Stimulated activated CD4-positive, alpha-beta T cell treated with anti-CD3 and anti-CD28 coated beads, Interleukin-1b, Interleukin-23, amount 100 ng/mL, for 1 hour (primary cell): Measurements from ENCODE around the gene SALL4.
"Not testable (repeated sequence)": the region's sequence is repeated elsewhere in the genome, so short reads cannot be mapped to it uniquely, and the experiment has no call there.

Source experiments
- DNase-seq, 2 donors: peaks; one replicate each; pipeline ENCODE4 v3.0.0-alpha.2; 2020; ENCODE audit warnings: low read depth in 2 of 2

The SALL4 gene

GRCh38 chr20:51802170-51802751 is at the start of gene SALL4:
SALL4 (minus strand) TSS chr20:51802521; CDS start chr20:51802408, 113 bp downstream.
- no peak for DNase-seq

- DNase-seq = no peak
Observed at GRCh38 chr20:51848346-51848745, 46.0 kb upstream of the SALL4 start.

- no peak for DNase-seq
Observed at GRCh38 chr20:51840865-51841264, 38.5 kb upstream of the SALL4 start.

DNA sequence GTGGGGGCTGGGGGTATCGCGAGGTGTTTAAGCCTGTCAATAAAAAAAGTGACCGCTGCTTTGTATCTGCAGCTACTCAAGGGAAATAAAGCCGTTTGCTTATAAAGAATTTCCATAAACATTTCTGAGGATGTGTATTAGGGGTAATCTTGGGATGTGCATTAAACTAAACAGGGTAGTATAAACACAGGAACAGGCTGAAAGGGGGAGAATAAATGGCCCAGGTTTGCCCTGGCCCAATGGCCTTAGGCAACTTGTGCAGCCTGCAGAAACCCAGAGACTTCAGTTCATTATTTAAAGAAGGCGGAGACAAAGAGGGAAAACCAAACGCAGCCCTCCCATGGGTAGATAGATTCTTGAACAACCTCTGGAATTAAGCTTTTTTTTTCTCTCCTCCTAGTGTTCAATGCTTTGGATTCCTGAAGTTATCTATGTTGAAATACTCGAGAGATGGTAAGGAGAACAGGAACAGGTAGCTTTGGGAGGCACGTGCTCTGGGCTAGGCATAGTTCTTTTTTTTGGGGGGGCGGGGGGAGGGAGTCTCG is 35.6 kb upstream of the SALL4 start:
- DNase-seq = no peak

DNA sequence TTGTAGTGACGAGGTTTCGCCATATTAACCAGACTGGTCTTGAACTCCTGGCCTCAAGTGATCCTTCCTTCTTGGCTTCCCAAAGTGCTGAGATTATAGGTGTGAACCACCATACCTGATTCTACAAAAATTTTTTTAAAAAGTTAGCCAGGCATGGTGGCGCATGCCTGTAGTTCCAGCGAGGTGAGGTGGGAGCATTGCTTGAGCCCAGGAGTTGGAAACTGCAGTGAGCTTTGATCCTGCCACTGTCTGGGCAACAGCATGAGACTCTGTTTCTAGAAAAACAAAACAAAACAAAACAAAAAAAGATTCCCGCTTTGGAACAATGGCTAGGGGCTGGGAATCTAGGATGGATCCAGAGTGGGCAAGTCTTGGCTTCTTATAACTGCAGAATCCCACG is 35.1 kb upstream of the SALL4 start:
- no peak for DNase-seq

- DNase-seq = no peak
Observed at GRCh38 chr20:51833326-51833725, 31.0 kb upstream of the SALL4 start.

DNA sequence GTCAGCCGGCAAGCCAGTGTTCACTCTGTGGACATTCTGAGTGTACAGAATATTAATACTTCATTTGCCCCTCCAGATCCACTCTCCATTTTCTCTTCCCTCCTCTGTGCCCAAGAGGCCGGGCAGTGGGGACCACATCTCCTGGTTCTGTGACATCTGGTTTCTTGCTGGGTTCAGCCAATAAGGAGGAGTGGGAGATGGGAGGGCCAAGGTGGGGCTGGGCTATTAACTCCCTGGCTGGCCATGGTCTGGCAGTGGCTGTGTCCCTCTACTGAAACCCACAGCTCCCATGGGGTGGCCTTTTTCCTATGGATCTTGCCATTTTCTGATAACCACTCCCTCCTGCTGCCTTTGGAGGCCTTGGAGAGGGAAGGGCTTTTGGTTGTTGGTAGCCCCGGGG is 30.0 kb upstream of the SALL4 start:
- DNase-seq = no peak

DNA sequence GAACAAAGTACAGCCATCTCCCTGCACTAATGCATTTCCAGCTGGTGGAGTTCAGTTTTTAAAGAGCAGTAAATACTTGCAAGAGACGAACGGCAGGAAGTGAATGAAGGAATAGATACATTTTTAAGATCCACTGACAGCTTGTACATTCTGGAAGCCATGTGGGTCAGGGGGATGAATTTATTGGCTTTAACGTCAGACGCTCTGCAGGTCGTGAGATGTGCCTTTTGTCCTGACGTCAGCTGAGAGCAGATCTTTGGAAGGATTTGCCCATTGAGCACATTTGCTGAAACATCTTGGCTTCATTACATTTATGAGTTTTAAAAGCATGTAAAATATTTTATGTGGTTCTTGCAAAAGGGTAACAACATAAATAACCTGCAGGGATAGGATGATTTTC is 29.5 kb upstream of the SALL4 start:
- no peak for DNase-seq

DNA sequence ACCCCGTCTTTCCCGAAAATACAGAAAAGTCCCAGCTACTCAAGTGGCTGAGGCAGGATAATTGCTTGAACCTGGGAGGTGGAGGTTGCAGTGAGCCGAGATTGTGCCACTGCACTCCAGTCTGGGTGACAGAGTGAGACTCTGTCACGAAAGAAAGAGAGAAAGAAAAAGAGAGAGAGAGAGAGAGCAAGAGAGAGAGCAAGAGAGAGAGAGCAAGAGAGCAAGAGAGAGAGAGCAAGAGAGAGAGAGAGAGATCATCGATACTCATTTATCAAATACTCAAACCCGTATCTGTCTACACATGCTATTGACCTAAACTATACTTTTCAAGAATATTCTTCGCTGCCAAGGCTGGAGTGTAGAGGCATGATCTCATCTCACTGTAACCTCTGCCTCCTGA is 28.2 kb upstream of the SALL4 start:
- DNase-seq = no peak

GRCh38 chr20:51828762-51829161 is 26.4 kb upstream of the SALL4 start:
- DNase-seq = no peak

DNA sequence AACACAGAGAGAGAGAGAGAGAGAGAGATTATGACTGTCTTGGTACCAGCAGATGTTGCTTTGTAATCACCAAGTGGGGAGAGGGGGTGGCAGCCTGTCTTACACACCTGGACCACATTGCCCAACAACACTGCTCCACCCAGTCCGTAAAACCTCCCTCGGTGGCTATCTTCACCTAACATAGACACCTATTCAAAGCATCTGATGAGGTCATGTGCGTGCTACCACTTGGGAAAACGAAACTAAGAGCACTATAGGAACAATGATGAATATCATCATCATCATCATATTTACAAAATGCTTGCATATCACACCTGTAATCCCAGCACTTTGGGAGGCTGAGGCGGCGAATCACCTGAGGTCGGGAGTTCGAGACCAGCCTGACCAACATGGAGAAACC is 24.1 kb upstream of the SALL4 start:
- DNase-seq = no peak

- DNase-seq = no peak
Observed at GRCh38 chr20:51818479-51819008, 16.2 kb upstream of the SALL4 start.

DNA sequence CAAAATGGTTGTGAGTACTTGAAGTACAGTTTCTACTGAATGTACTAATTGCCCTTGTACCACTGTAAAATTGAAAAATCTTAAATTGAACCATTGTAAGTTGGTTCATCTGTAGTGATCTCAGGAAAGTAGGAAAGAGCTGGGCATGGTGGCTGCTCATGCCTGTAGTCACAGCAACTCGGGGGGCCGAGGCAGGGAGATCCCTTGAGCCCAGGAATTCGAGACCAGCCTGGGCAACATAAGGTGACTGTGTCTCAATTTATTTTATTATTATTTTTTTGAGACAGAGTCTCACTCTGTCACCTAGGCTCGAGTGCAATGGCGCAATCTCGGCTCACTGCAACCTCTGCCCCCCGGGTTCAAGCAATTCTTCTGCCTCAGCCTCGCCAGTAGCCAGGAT is 14.5 kb upstream of the SALL4 start:
- DNase-seq = not testable (repeated sequence)

DNA sequence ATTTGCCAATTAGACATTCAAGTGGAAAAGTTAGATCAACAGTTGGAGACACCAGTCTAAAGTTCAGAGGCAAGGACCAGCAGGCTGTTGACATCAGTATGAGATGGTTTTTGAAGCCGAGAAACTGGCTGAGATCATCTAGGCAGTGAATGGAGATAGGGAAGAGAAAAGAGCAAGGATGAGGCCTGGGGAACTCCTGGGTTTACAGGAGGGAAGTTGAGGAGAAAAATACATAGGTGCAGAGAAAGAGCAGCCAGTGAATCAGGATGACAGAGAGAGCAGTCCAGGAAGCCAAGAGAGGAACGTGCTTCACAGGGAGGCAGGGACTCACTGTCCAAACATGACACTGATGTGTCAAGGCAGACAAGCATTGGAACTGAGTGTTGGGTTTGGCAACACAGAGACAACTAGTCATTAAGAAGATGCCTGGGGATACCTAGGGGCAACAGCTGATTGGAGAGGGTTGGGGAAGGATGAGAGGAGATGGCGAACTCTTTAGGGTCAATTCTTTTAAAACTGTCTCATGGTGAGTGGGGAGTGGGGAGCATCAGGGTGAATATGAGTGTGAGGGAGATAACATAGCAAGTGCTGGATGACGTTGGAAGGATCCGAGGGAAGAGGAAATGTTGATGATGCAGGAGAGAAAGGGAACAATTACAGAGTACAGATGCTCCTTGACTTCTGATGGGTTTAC is 13.2 kb upstream of the SALL4 start:
- no peak for DNase-seq

GRCh38 chr20:51812861-51813260 is 10.5 kb upstream of the SALL4 start:
- no peak for DNase-seq

GRCh38 chr20:51811514-51812128 is 9.3 kb upstream of the SALL4 start:
- no peak for DNase-seq

DNA sequence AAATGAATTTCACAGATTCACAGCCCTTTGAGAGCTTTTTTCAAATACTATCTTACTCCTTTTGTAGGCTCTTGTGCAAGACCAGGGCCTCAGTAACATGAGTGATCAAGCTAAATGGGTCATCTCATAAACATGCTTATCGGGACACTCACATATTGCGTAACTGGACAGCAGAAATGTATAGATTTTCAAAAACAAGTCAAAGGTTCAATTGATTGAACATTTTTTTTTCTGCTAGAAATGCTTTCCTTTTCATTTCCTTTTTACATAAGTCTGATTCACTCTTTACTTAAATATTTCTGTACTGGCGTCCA is 8.7 kb upstream of the SALL4 start:
- DNase-seq = no peak

GRCh38 chr20:51810155-51811041 is 8.1 kb upstream of the SALL4 start:
- no peak for DNase-seq

GRCh38 chr20:51807720-51808250 is 5.5 kb upstream of the SALL4 start:
- no peak for DNase-seq

- no peak for DNase-seq
Observed at GRCh38 chr20:51804754-51805153, 2.4 kb upstream of the SALL4 start.

- DNase-seq = no peak
Observed at GRCh38 chr20:51803148-51803854, 980 bp upstream of the SALL4 start.
